OCI-LY1 (cell line): ENCODE measurements around the gene CAMTA2.

Experiments used
- H2AFZ ChIP-seq: fragments of 200-600 bp; sonication (generic), shearing (Covaris generic); 2 replicates; pipeline ENCODE4 v1.6.0; 2014; ENCODE audit warnings: antibody characterized with exemption, mild to moderate bottlenecking, low read length
- H3F3A ChIP-seq: fragments of 200-600 bp; sonication (generic), shearing (Covaris generic); 2 replicates; pipeline ENCODE4 v1.6.0; 2014; ENCODE audit warnings: mild to moderate bottlenecking, antibody characterized with exemption, low read length, moderate library complexity; ENCODE audit not compliant: insufficient read depth
- H3K27ac ChIP-seq: fragments of 200-600 bp; sonication (generic); 2 replicates; pipeline ENCODE4 v1.5.1; 2014; ENCODE audit warnings: low read length, mixed run types, mild to moderate bottlenecking, low read depth; ENCODE audit not compliant: poor library complexity, severe bottlenecking
- H3K27me3 ChIP-seq: fragments of 200-600 bp; sonication (generic); 2 replicates; pipeline ENCODE4 v1.6.0; 2014; ENCODE audit warnings: antibody characterized with exemption, mild to moderate bottlenecking, low read length, moderate library complexity; ENCODE audit not compliant: insufficient read depth
- H3K36me3 ChIP-seq: fragments of 200-600 bp; sonication (generic); 2 replicates; pipeline ENCODE4 v1.6.1; 2014; ENCODE audit warnings: mild to moderate bottlenecking, antibody characterized with exemption, low read length, moderate library complexity, mixed read lengths; ENCODE audit not compliant: insufficient read depth
- H3K4me1 ChIP-seq: fragments of 200-600 bp; sonication (generic); 2 replicates; pipeline ENCODE4 v1.5.1; 2014; ENCODE audit warnings: mild to moderate bottlenecking, low read length, moderate library complexity; ENCODE audit not compliant: insufficient read depth, severe bottlenecking
- H3K4me2 ChIP-seq: fragments of 200-600 bp; sonication (generic), shearing (Covaris generic); 2 replicates; pipeline ENCODE4 v1.6.1; 2014; ENCODE audit warnings: low read length
- H3K4me3 ChIP-seq: fragments of 200-600 bp; sonication (generic); 2 replicates; pipeline ENCODE4 v1.5.1; 2014; ENCODE audit warnings: low read length, low read depth, mild to moderate bottlenecking, mixed read lengths; ENCODE audit not compliant: poor library complexity, severe bottlenecking
- H3K79me2 ChIP-seq: fragments of 200-600 bp; shearing (Covaris generic); 2 replicates; pipeline ENCODE4 v1.6.1; 2016; ENCODE audit warnings: mixed run types, low read length, mixed read lengths; ENCODE audit not compliant: insufficient read depth
- H3K9ac ChIP-seq: fragments of 200-600 bp; sonication (generic), shearing (Covaris generic); 2 replicates; pipeline ENCODE4 v1.6.1; 2014; ENCODE audit warnings: mild to moderate bottlenecking, low read length, mixed read lengths
- H3K9me2 ChIP-seq: fragments of 200-600 bp; sonication (generic), shearing (Covaris generic); 2 replicates; pipeline ENCODE4 v1.6.1; 2014; ENCODE audit warnings: low read depth, mild to moderate bottlenecking, low read length, mixed read lengths
- H3K9me3 ChIP-seq: fragments of 200-600 bp; shearing (Covaris generic); 2 replicates; pipeline ENCODE4 v1.6.1; 2014; ENCODE audit warnings: low read length, mixed read lengths
- H4K20me1 ChIP-seq: fragments of 200-600 bp; sonication (generic), shearing (Covaris generic); 2 replicates; pipeline ENCODE4 v1.6.0; 2016; ENCODE audit warnings: mild to moderate bottlenecking, low read length; ENCODE audit not compliant: insufficient read depth
- EZH2 ChIP-seq: fragments of 200-600 bp; sonication (generic), shearing (Covaris generic); IDR thresholded peaks from 2 replicates; pipeline ENCODE4 v1.8.0; 2017; ENCODE audit warnings: borderline replicate concordance, mixed run types, mild to moderate bottlenecking, antibody characterized with exemption, low read length, moderate library complexity, mixed read lengths
- TF ChIP-seq, protein P1 (sequence below): fragments of 200-600 bp; sonication (generic), shearing (Covaris generic); IDR thresholded peaks from 2 replicates; pipeline ENCODE4 v1.5.1; 2017; ENCODE audit warnings: mild to moderate bottlenecking, antibody characterized with exemption, low read length, moderate library complexity, mixed read lengths

The CAMTA2 gene

DNA sequence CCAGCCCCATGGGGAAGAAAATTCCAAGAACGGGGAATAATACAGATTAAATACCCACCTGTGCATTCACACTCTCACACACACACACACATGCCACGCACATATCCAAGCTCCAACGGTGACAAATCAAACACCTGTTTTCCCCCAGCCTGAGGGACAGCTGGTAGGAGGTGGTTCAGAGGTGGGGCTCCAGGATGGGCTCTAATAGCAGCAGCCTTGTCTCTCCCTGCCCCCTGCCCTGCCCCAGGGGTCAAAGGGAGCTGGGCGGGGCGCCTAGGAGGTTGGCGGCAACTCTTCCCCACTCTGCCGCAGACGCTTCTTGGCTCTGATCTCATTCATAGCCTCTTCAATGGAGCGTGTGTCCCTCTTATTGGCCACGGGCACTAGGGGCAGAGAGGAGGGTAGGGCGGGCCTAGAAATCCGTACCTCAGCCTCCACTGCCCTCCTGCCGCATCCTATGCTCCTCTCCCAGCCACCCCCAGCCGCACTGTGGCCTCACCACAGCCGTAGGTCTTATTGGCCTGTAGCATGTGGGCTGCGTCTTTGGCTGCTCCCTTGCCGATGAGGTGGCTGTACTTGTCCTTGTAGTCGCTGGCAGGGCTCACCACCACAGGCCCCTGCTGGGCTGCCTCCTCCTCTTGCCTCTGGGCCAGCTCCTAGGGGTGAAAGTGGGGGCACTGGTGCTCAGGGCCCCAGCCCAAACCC lies 28.1 kb downstream of the CAMTA2 start:
- Histone ChIP-seq H3K79me2 (no peaks in the 10 kb centered on the region), H2AFZ (no peak overlapping the region), H3K4me3 (no peak overlapping the region), H3F3A (no peaks in the 10 kb centered on the region), H4K20me1 (no peaks in the 10 kb centered on the region), H3K4me1 (no peaks in the 10 kb centered on the region), H3K27me3 (no peaks in the 10 kb centered on the region), H3K36me3 (peaks cover 18% of the 10 kb centered on the region), H3K9me2 (no peaks in the 10 kb centered on the region), H3K9ac (no peak overlapping the region), H3K9me3 (no peaks in the 10 kb centered on the region), H3K27ac (no peak overlapping the region), H3K4me2 (no peak overlapping the region)
- TF ChIP-seq, protein P1, sequence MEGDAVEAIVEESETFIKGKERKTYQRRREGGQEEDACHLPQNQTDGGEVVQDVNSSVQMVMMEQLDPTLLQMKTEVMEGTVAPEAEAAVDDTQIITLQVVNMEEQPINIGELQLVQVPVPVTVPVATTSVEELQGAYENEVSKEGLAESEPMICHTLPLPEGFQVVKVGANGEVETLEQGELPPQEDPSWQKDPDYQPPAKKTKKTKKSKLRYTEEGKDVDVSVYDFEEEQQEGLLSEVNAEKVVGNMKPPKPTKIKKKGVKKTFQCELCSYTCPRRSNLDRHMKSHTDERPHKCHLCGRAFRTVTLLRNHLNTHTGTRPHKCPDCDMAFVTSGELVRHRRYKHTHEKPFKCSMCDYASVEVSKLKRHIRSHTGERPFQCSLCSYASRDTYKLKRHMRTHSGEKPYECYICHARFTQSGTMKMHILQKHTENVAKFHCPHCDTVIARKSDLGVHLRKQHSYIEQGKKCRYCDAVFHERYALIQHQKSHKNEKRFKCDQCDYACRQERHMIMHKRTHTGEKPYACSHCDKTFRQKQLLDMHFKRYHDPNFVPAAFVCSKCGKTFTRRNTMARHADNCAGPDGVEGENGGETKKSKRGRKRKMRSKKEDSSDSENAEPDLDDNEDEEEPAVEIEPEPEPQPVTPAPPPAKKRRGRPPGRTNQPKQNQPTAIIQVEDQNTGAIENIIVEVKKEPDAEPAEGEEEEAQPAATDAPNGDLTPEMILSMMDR, result no peak
- no peak for TF ChIP-seq EZH2

DNA sequence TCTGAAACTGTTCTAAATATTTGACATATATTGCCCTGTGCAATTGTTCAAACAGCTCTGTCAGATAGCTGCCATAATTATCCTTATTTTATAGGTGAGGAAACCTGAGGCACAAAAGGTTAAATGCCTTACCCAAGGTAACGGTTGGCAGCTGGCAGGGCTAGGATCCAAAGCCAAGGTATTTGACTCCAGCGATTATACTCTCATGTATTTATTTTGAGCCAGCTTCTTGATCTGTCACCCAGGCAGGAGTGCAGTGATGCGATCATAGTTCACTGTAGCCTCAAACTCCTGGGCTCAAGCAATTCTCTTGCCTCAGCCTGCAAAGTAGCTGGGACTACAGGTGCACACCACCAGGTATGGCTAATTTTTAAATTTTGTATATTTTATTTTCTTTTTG lies 29.4 kb downstream of the CAMTA2 start:
- Histone ChIP-seq H3K4me1 (no peaks in the 10 kb centered on the region), H3K4me2 (no peak overlapping the region), H3K27ac (no peak overlapping the region), H3K9me2 (no peaks in the 10 kb centered on the region), H3K9ac (no peak overlapping the region), H3K27me3 (no peaks in the 10 kb centered on the region), H4K20me1 (no peaks in the 10 kb centered on the region), H3K4me3 (no peak overlapping the region), H3F3A (no peaks in the 10 kb centered on the region), H2AFZ (no peak overlapping the region), H3K36me3 (peaks cover 18% of the 10 kb centered on the region), H3K79me2 (no peaks in the 10 kb centered on the region), H3K9me3 (no peaks in the 10 kb centered on the region)
- no peak for TF ChIP-seq EZH2
- TF ChIP-seq, protein P1, result no peak

DNA sequence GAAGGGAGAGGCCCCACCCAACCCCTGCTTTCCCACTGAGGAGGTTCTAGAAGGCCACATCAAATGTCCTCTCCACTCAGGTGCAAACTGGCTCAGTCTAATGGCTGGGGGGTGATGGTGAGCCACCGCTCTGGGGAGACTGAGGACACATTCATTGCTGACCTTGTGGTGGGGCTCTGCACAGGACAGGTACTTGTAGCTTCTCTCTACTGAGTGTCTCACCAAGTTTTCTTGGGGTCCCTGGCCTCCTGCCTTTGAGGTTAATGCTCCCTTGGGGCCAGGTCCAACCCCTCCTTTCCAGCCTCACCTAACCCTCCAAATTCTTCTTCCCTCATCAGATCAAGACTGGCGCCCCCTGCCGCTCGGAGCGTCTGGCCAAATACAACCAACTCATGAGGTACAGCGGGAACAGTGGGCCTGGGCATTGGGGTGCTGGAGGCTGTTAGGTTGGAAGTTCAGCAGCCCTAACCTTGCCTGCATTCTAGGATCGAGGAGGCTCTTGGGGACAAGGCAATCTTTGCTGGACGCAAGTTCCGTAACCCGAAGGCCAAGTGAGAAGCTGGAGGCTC lies 30.9 kb downstream of the CAMTA2 start:
- H3F3A ChIP-seq, result no peaks in the 10 kb centered on the region
- no peak overlapping the region for H2AFZ ChIP-seq
- TF ChIP-seq EZH2, result no peak
- TF ChIP-seq, protein P1, result peak; percentile 91
- H3K4me1 ChIP-seq, result no peaks in the 10 kb centered on the region
- no peak overlapping the region for H3K4me3 ChIP-seq
- no peaks in the 10 kb centered on the region for H3K79me2 ChIP-seq
- no peaks in the 10 kb centered on the region for H3K9me3 ChIP-seq
- H3K4me2 ChIP-seq, result no peak overlapping the region
- H3K36me3 ChIP-seq, result peaks cover 18% of the 10 kb centered on the region
- H3K27ac ChIP-seq, result no peak overlapping the region
- no peaks in the 10 kb centered on the region for H4K20me1 ChIP-seq
- H3K27me3 ChIP-seq, result no peaks in the 10 kb centered on the region
- no peak overlapping the region for H3K9ac ChIP-seq
- H3K9me2 ChIP-seq, result no peaks in the 10 kb centered on the region
